WTC11 (cell line): ENCODE data around the gene RAP1GAP. TPM values are rescaled to one million over a fixed set of nuclear protein-coding genes. Genes with fewer than 3 reads are reported as not detected.

ENCODE experiments used
- ATAC-seq: fragments of 200-7000 bp; cut with Tn5 transposase; 2 replicates; pipeline ENCODE4 v1.10.0; 2021; ENCODE audit warnings: mild to moderate bottlenecking, moderate library complexity
- CTCF ChIA-PET: fragments of 300-600 bp; sonication (Branson Sonifier 250); formaldehyde crosslinking; loops from one replicate; lab custom pipeline; 2021; ENCODE audit warnings: antibody characterized with exemption; lab: Charles Lee
- POLR2A ChIA-PET: fragments of 350-600 bp; sonication (Branson Sonifier 250); formaldehyde crosslinking; loops from one replicate; lab custom pipeline; 2021; ENCODE audit warnings: antibody characterized with exemption; lab: Charles Lee
- DNase-seq: peaks from one replicate; pipeline ENCODE4 v3.0.0; 2021; ENCODE audit warnings: low spot score
- H3K27ac Mint-ChIP-seq: 2 replicates; pipeline ENCODE4 v1.8.0; 2021; ENCODE audit warnings: mixed read lengths
- H3K27me3 Mint-ChIP-seq: 2 replicates; pipeline ENCODE4 v1.8.0; 2021; ENCODE audit warnings: low read depth, mild to moderate bottlenecking, moderate library complexity, mixed read lengths
- H3K36me3 Mint-ChIP-seq: 2 replicates; pipeline ENCODE4 v1.8.0; 2021; ENCODE audit warnings: mixed read lengths
- H3K4me1 Mint-ChIP-seq: 2 replicates; pipeline ENCODE4 v1.8.0; 2022; ENCODE audit warnings: mixed read lengths
- H3K4me3 Mint-ChIP-seq: 2 replicates; pipeline ENCODE4 v1.8.0; 2021; ENCODE audit warnings: mild to moderate bottlenecking, moderate library complexity, mixed read lengths
- H3K9me3 Mint-ChIP-seq: 2 replicates; pipeline ENCODE4 v1.8.0; 2021; ENCODE audit warnings: mixed read lengths
- AR ChIP-seq: fragments of 250-450 bp; sonication (Bioruptor Pico); IDR thresholded peaks from 2 replicates; pipeline ENCODE4 v1.9.0; 2021; ENCODE audit warnings: mild to moderate bottlenecking
- E2F1 ChIP-seq: sonication (generic); formaldehyde crosslinking; IDR thresholded peaks from 2 replicates; pipeline ENCODE4 v1.8.0; 2022; ENCODE audit warnings: mild to moderate bottlenecking, missing genetic modification reagents
- FOXK1 ChIP-seq: sonication (generic); formaldehyde crosslinking; IDR thresholded peaks from 2 replicates; pipeline ENCODE4 v1.8.0; 2022; ENCODE audit warnings: mild to moderate bottlenecking, moderate library complexity, missing genetic modification reagents
- FOXP4 ChIP-seq: sonication (generic); formaldehyde crosslinking; IDR thresholded peaks from 2 replicates; pipeline ENCODE4 v1.8.0; 2022; ENCODE audit warnings: mild to moderate bottlenecking, missing genetic modification reagents
- GTF2I ChIP-seq: fragments of 250-450 bp; sonication (Bioruptor Pico); conservative IDR thresholded peaks from 2 replicates; pipeline ENCODE4 v1.4.0; 2021; ENCODE audit warnings: mild to moderate bottlenecking
- NR1H2 ChIP-seq: sonication (generic); formaldehyde crosslinking; IDR thresholded peaks from 2 replicates; pipeline ENCODE4 v1.9.0; 2021; ENCODE audit warnings: mild to moderate bottlenecking, moderate library complexity, missing genetic modification reagents
- NR3C1 ChIP-seq: sonication (generic); formaldehyde crosslinking; conservative IDR thresholded peaks from 2 replicates; pipeline ENCODE4 v1.8.1; 2023; ENCODE audit warnings: low read depth, mild to moderate bottlenecking, missing genetic modification reagents
- PRDM15 ChIP-seq: sonication (generic); formaldehyde crosslinking; IDR thresholded peaks from 2 replicates; pipeline ENCODE4 v1.8.0; 2022; ENCODE audit warnings: missing genetic modification reagents
- PREB ChIP-seq: sonication (generic); formaldehyde crosslinking; IDR thresholded peaks from 2 replicates; pipeline ENCODE4 v1.8.1; 2022; ENCODE audit warnings: mild to moderate bottlenecking, missing genetic modification reagents, moderate library complexity, borderline replicate concordance
- RELA ChIP-seq: sonication (generic); formaldehyde crosslinking; IDR thresholded peaks from 2 replicates; pipeline ENCODE4 v1.8.1; 2022; ENCODE audit warnings: missing genetic modification reagents, mild to moderate bottlenecking, borderline replicate concordance
- SP1 ChIP-seq: sonication (generic); formaldehyde crosslinking; conservative IDR thresholded peaks from 2 replicates; pipeline ENCODE4 v1.8.1; 2022; ENCODE audit warnings: missing genetic modification reagents
- STAT6 ChIP-seq: sonication (generic); formaldehyde crosslinking; conservative IDR thresholded peaks from 2 replicates; pipeline ENCODE4 v1.8.1; 2023; ENCODE audit warnings: mild to moderate bottlenecking, low read depth, missing genetic modification reagents, moderate library complexity
- ZNF138 ChIP-seq: sonication (generic); formaldehyde crosslinking; conservative IDR thresholded peaks from 2 replicates; pipeline ENCODE4 v1.8.1; 2022; ENCODE audit warnings: mild to moderate bottlenecking, moderate library complexity, missing genetic modification reagents
- total RNA-seq: library from RNA; stranded (reverse); gene quantifications from 3 replicates; pipeline ENCODE4 v1.2.3, GENCODE V29; 2021

Gene RAP1GAP
- total RNA-seq, 1 experiment from 2014 or later, result 7.6 TPM

- POLR2A ChIA-PET, result no interaction called here
- no peak overlapping the region for H3K27ac Mint-ChIP-seq
- H3K36me3 Mint-ChIP-seq, result peaks cover 6% of the 10 kb centered on the region
- ATAC-seq (no peak), DNase-seq (no peak)
- CTCF ChIA-PET, result interaction anchor here (0.9 kb wide), 1 partner anchor 197 kb away, joined by 3 read pairs; no protein-coding TSS in a partner anchor
- TF ChIP-seq FOXP4 (CRISPR knock-in tag), result no peak
- H3K4me1 Mint-ChIP-seq, result peaks cover 6% of the 10 kb centered on the region; the same call in 1 of the 2 replicates
- no peak overlapping the region for H3K4me3 Mint-ChIP-seq
- H3K27me3 Mint-ChIP-seq, result no peaks in the 10 kb centered on the region
- no peaks in the 10 kb centered on the region for H3K9me3 Mint-ChIP-seq
Observed at GRCh38 chr1:21565285-21565684, 103.9 kb downstream of the RAP1GAP start.

GRCh38 chr1:21564521-21565095 is 104.5 kb downstream of the RAP1GAP start:
- DNase-seq, result no peak
- H3K4me3 Mint-ChIP-seq, result no peak overlapping the region
- no peaks in the 10 kb centered on the region for H3K27me3 Mint-ChIP-seq
- H3K9me3 Mint-ChIP-seq, result no peaks in the 10 kb centered on the region
- no peak for TF ChIP-seq GTF2I (CRISPR knock-in tag)
- TF ChIP-seq RELA (CRISPR knock-in tag), result no peak
- TF ChIP-seq SP1 (CRISPR knock-in tag), result no peak
- no peak for TF ChIP-seq NR3C1 (CRISPR knock-in tag)
- no peak for TF ChIP-seq PRDM15
- TF ChIP-seq PREB, result no peak
- no peak for TF ChIP-seq ZNF138 (CRISPR knock-in tag)
- no peak for TF ChIP-seq FOXK1 (CRISPR knock-in tag)
- TF ChIP-seq E2F1, result no peak
- no peak for TF ChIP-seq NR1H2 (CRISPR knock-in tag)
- TF ChIP-seq STAT6, result no peak
- TF ChIP-seq AR, result no peak
- ChIA-PET CTCF (interaction anchor here (0.9 to 1.0 kb wide), 2 partner anchors 196 to 294 kb away, joined by 3 read pairs; no protein-coding TSS in a partner anchor), POLR2A (no interaction called here)
- ATAC-seq, result no peak
- peaks cover 6% of the 10 kb centered on the region for H3K36me3 Mint-ChIP-seq
- H3K4me1 Mint-ChIP-seq, result peaks cover 6% of the 10 kb centered on the region; the same call in 1 of the 2 replicates
- H3K27ac Mint-ChIP-seq, result no peak overlapping the region; the same call in 1 of the 2 replicates
